Endodermal cell (in vitro differentiated cells): ENCODE results near the gene MAML2. TPM values are rescaled to one million over a fixed set of nuclear protein-coding genes. Genes with fewer than 3 reads are reported as not detected.

ENCODE experiments used
- DNase-seq: peaks from one replicate; pipeline ENCODE4 v3.0.0-alpha.2; 2017
- H3K27ac ChIP-seq: 2 replicates; pipeline ENCODE4 v1.5.1; 2013; ENCODE audit warnings: mild to moderate bottlenecking, low read depth, low read length, moderate library complexity
- H3K27me3 ChIP-seq: 2 replicates; pipeline ENCODE4 v1.6.1; 2013; ENCODE audit warnings: mild to moderate bottlenecking, low read length, moderate library complexity; ENCODE audit not compliant: insufficient read depth, control insufficient read depth, poor library complexity, severe bottlenecking
- H3K36me3 ChIP-seq: 2 replicates; pipeline ENCODE4 v1.7.0; 2013; ENCODE audit warnings: mild to moderate bottlenecking, low read length, moderate library complexity; ENCODE audit not compliant: control insufficient read depth, insufficient read depth
- H3K4me1 ChIP-seq: one replicate; pipeline ENCODE4 v1.7.0; 2013; ENCODE audit warnings: low read length; ENCODE audit not compliant: control insufficient read depth, insufficient read depth
- H3K4me3 ChIP-seq: 2 replicates; pipeline ENCODE4 v1.5.1; 2013; ENCODE audit warnings: mild to moderate bottlenecking, low read length, moderate library complexity
- H3K9ac ChIP-seq: 2 replicates; pipeline ENCODE4 v1.6.1; 2013; ENCODE audit warnings: mild to moderate bottlenecking, low read length, moderate library complexity; ENCODE audit not compliant: poor library complexity, severe bottlenecking; ENCODE audit errors: extremely low read depth
- H3K9me3 ChIP-seq: 2 replicates; pipeline ENCODE4 v1.6.1; 2013; ENCODE audit warnings: mild to moderate bottlenecking, low read length, moderate library complexity; ENCODE audit not compliant: control insufficient read depth
- H3K27ac Mint-ChIP-seq: 2 replicates; pipeline ENCODE4 v1.8.0; 2020; ENCODE audit warnings: mixed read lengths
- H3K27me3 Mint-ChIP-seq: 2 replicates; pipeline ENCODE4 v1.8.0; 2021; ENCODE audit warnings: mild to moderate bottlenecking, mixed read lengths; ENCODE audit not compliant: insufficient read depth
- H3K36me3 Mint-ChIP-seq: 2 replicates; pipeline ENCODE4 v1.8.0; 2020; ENCODE audit warnings: low read depth, mixed read lengths
- H3K4me1 Mint-ChIP-seq: 2 replicates; pipeline ENCODE4 v1.8.0; 2020; ENCODE audit warnings: mixed read lengths
- H3K4me3 Mint-ChIP-seq: 2 replicates; pipeline ENCODE4 v1.8.0; 2020; ENCODE audit warnings: mild to moderate bottlenecking, moderate library complexity, mixed read lengths
- H3K9me3 Mint-ChIP-seq: 2 replicates; pipeline ENCODE4 v1.8.0; 2020; ENCODE audit warnings: mild to moderate bottlenecking, mixed read lengths
- CTCF ChIP-seq: fragments of 200-600 bp; sonication (generic); conservative IDR thresholded peaks from 2 replicates; pipeline ENCODE4 v1.5.0; 2021; ENCODE audit warnings: antibody characterized with exemption, mild to moderate bottlenecking
- WGBS, 2 experiments: methylation state at CpG; one replicate each; pipeline versions ENCODE4 v1.1.5 to v1.1.7; 2013; ENCODE audit warnings: missing lambda C conversion rate in 2 of 2, mixed read lengths in 1 of 2; ENCODE audit not compliant: insufficient coverage in 1 of 2, insufficient read length in 1 of 2; 5-methylcytosine and 5-hydroxymethylcytosine counted together
- total RNA-seq, 2 donors: library from RNA; stranded (reverse); fragmentation: NEBNext Ultra II Directional in 1 of 2; extraction: Animal tissue kit (Norgen Biotek cat#: 25700) in 1 of 2; gene quantifications; 2 replicates in 1 of 2; 3 replicates in 1 of 2; pipeline ENCODE4 v1.2.1, GENCODE V29; 2021

The MAML2 gene
- total RNA-seq, 2 donors from 2014 or later: 6.6 to 8.0 TPM

DNA sequence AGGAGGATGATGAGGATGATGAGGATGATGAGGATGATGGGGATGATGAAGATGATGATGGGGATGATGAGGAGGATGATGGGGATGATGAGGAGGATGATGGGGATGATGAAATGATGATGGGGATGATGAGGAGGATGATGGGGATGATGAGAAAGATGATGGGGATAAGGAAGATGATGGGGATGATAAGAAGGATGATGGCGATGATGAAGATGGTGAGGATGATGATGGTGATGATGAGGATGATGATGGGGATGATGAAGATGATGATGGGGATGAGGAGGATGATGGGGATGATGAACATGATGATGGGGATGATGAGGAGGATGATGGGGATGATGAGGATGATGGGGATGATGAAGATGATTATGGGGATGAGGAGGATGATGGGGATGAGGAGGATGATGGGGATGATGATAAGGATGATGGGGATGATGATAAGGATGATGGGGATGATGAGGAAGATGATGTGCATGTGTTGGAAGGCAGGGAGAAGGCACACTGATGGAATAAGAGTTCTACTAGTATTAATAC is 340.2 kb downstream of the MAML2 start:
- WGBS, 2 experiments: 94 to 96% methylated on average over 1 of the region's 1 CpG
- Histone ChIP-seq H3K9me3 (peaks cover 10% of the 10 kb centered on the region), H3K4me1 (no peaks in the 10 kb centered on the region), H3K4me3 (no peak overlapping the region), H3K36me3 (no peaks in the 10 kb centered on the region), H3K27ac (no peak overlapping the region), H3K9ac (no peak overlapping the region), H3K27me3 (no peaks in the 10 kb centered on the region)
- no peak for TF ChIP-seq CTCF
- Mint-ChIP-seq H3K4me1 (peaks cover 5% of the 10 kb centered on the region), H3K36me3 (no peaks in the 10 kb centered on the region), H3K27me3 (no peaks in the 10 kb centered on the region), H3K27ac (no peak overlapping the region), H3K4me3 (no peak overlapping the region), H3K9me3 (peaks cover 3% of the 10 kb centered on the region)
- DNase-seq: no peak

DNA sequence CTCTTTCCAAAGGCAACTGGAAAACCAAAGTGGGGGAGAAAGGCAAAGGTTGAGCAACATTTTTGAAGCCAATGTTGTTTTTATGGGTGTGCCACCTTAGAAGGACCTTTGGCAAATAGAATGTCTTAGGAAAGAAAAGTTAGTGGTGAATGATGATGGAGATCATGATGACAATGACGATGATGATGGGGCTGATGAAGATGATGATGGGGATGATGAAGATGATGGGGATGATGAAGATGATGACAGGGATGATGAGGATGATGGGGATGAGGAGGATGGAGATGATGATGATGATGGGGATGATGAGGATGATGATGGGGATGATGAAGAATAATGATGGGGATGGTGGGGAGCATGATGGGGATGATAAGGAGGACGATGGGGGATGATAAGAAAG is 340.7 kb downstream of the MAML2 start:
- no peaks in the 10 kb centered on the region for H3K27me3 Mint-ChIP-seq
- H3K4me1 Mint-ChIP-seq: peaks cover 5% of the 10 kb centered on the region
- Histone ChIP-seq H3K4me1 (no peaks in the 10 kb centered on the region), H3K9me3 (peaks cover 10% of the 10 kb centered on the region), H3K27ac (no peak overlapping the region), H3K36me3 (no peaks in the 10 kb centered on the region), H3K9ac (no peak overlapping the region), H3K27me3 (no peaks in the 10 kb centered on the region), H3K4me3 (no peak overlapping the region)
- no peak for TF ChIP-seq CTCF
- H3K27ac Mint-ChIP-seq: no peak overlapping the region
- 89 to 95% methylated on average over 2 of the region's 2 CpGs for WGBS, 2 experiments
- no peak for DNase-seq
- no peak overlapping the region for H3K4me3 Mint-ChIP-seq
- no peaks in the 10 kb centered on the region for H3K36me3 Mint-ChIP-seq
- H3K9me3 Mint-ChIP-seq: peaks cover 3% of the 10 kb centered on the region

GRCh38 chr11:96001037-96001436 is 342.0 kb downstream of the MAML2 start:
- Histone ChIP-seq H3K4me1 (no peaks in the 10 kb centered on the region), H3K27me3 (no peaks in the 10 kb centered on the region), H3K9ac (no peak overlapping the region), H3K9me3 (peaks cover 10% of the 10 kb centered on the region), H3K4me3 (no peak overlapping the region), H3K27ac (no peak overlapping the region), H3K36me3 (no peaks in the 10 kb centered on the region)
- Mint-ChIP-seq H3K27ac (no peak overlapping the region), H3K4me3 (no peak overlapping the region), H3K9me3 (peaks cover 3% of the 10 kb centered on the region), H3K4me1 (peaks cover 5% of the 10 kb centered on the region), H3K27me3 (no peaks in the 10 kb centered on the region), H3K36me3 (no peaks in the 10 kb centered on the region)
- DNase-seq: no peak
- 87 to 94% methylated on average over 4 of the region's 5 CpGs for WGBS, 2 experiments
- no peak for TF ChIP-seq CTCF
